ENCODE data around the gene RIMS3. TPM values are rescaled to one million over a fixed set of nuclear protein-coding genes. Genes with fewer than 3 reads are reported as not detected.

RIMS3 gene
- total RNA-seq, 2 experiments from 2014 or later: 3.0 to 3.9 TPM

GRCh38 chr1:40692429-40692895 is 27.0 kb upstream of the RIMS3 start:
- intact Hi-C loops (cut with micrococcal nuclease): no loop called here
- ChIA-PET POLR2A (interaction anchor here (0.8 to 4.7 kb wide), 14 partner anchors 8 to 288 kb away, joined by 3 to 60 read pairs (median 6); partner anchors contain the start of gene RIMS3), CTCF (interaction anchor here (1.0 to 3.6 kb wide), 11 partner anchors 9 to 157 kb away, joined by 3 to 23 read pairs (median 5); no protein-coding TSS in a partner anchor)
- Mint-ChIP-seq H3K36me3 (ENCODE audit: low read depth) (peaks cover 17% of the 10 kb centered on the region), H3K27ac (peak overlapping the region; percentile 93), H3K4me3 (peak overlapping the region; percentile 87), H3K27me3 (no peaks in the 10 kb centered on the region), H3K9me3 (no peaks in the 10 kb centered on the region), H3K4me1 (ENCODE audit: low read depth) (peaks cover 57% of the 10 kb centered on the region)
- no peak for TF ChIP-seq CTCF (IDR thresholded peaks at IDR 0.05)
- DNase-seq (no peak), ATAC-seq (no peak)

GRCh38 chr1:40691538-40692428 is 26.3 kb upstream of the RIMS3 start, which contains the start of gene NFYC:
NFYC (plus strand) TSS chr1:40691704; CDS start chr1:40738844, 47,140 bp downstream.
- H3K4me1 Mint-ChIP-seq (ENCODE audit: low read depth): peaks cover 50% of the 10 kb centered on the region
- ChIA-PET POLR2A (interaction anchor here (0.6 to 4.7 kb wide), 31 partner anchors 9 to 305 kb away, joined by 3 to 60 read pairs (median 4); partner anchors contain the start of gene RIMS3), CTCF (interaction anchor here (0.7 to 4.6 kb wide), 16 partner anchors 10 to 548 kb away, joined by 3 to 30 read pairs (median 5); no protein-coding TSS in a partner anchor)
- no peaks in the 10 kb centered on the region for H3K27me3 Mint-ChIP-seq
- peak; percentile 86 for ATAC-seq
- no peak for TF ChIP-seq CTCF (IDR thresholded peaks at IDR 0.05)
- peak within 1 kb of the TSS; percentile 93 for H3K27ac Mint-ChIP-seq
- H3K36me3 Mint-ChIP-seq (ENCODE audit: low read depth): peaks cover 21% of the 10 kb centered on the region
- H3K4me3 Mint-ChIP-seq: peak within 1 kb of the TSS; percentile 87
- DNase-seq: peak; percentile 98
- no peaks in the 10 kb centered on the region for H3K9me3 Mint-ChIP-seq
- intact Hi-C loops (cut with micrococcal nuclease): no loop called here

- H3K27me3 Mint-ChIP-seq: no peaks in the 10 kb centered on the region
- peak overlapping the region; percentile 93 for H3K27ac Mint-ChIP-seq
- peaks cover 24% of the 10 kb centered on the region for H3K36me3 Mint-ChIP-seq (ENCODE audit: low read depth)
- intact Hi-C loops (cut with micrococcal nuclease): no loop called here
- H3K9me3 Mint-ChIP-seq: no peaks in the 10 kb centered on the region
- TF ChIP-seq CTCF (IDR thresholded peaks at IDR 0.05): no peak
- peak overlapping the region; percentile 87 for H3K4me3 Mint-ChIP-seq
- POLR2A ChIA-PET: interaction anchor here (0.5 to 4.7 kb wide), 30 partner anchors 8 to 290 kb away, joined by 3 to 60 read pairs (median 4); partner anchors contain the start of gene RIMS3
- no peak for DNase-seq
- CTCF ChIA-PET: interaction anchor here (0.6 to 4.6 kb wide), 14 partner anchors 10 to 547 kb away, joined by 3 to 30 read pairs (median 5); no protein-coding TSS in a partner anchor
- no peak for ATAC-seq
- peaks cover 42% of the 10 kb centered on the region for H3K4me1 Mint-ChIP-seq (ENCODE audit: low read depth)
These were observed 25.5 kb upstream of the RIMS3 start for GRCh38 chr1:40690771-40691537.

- H3K4me3 Mint-ChIP-seq: no peak overlapping the region
- TF ChIP-seq CTCF (IDR thresholded peaks at IDR 0.05): no peak
- ATAC-seq (no peak), DNase-seq (no peak)
- H3K36me3 Mint-ChIP-seq (ENCODE audit: low read depth): peaks cover 27% of the 10 kb centered on the region
- CTCF ChIA-PET: interaction anchor here (1.6 to 4.6 kb wide), 5 partner anchors 13 to 160 kb away, joined by 6 to 30 read pairs (median 9); no protein-coding TSS in a partner anchor
- H3K27ac Mint-ChIP-seq: no peak overlapping the region
- H3K4me1 Mint-ChIP-seq (ENCODE audit: low read depth): peaks cover 36% of the 10 kb centered on the region
- H3K9me3 Mint-ChIP-seq: no peaks in the 10 kb centered on the region
- H3K27me3 Mint-ChIP-seq: no peaks in the 10 kb centered on the region
- intact Hi-C loops (cut with micrococcal nuclease): no loop called here
- POLR2A ChIA-PET: interaction anchor here (0.6 to 4.7 kb wide), 4 partner anchors 19 to 181 kb away, joined by 3 to 60 read pairs (median 10); partner anchors contain the start of gene EXO5
These were observed 24.3 kb upstream of the RIMS3 start for GRCh38 chr1:40689737-40690136.

Data from activated CD8-positive, alpha-beta T cell treated with anti-CD3 and anti-CD28 coated beads for 36 hours (primary cell).